CD4-positive, alpha-beta memory T cell (primary cell): ENCODE data around the gene CAPZB. TPM values are rescaled to one million over a fixed set of nuclear protein-coding genes. Genes with fewer than 3 reads are reported as not detected.

ENCODE experiments used
- CTCF ChIA-PET: fragments of 350-600 bp; sonication (Branson Sonifier 250); formaldehyde crosslinking; loops from one replicate; lab custom pipeline; 2021; ENCODE audit warnings: inconsistent platforms; ENCODE audit not compliant: partially characterized antibody; lab: Charles Lee
- POLR2A ChIA-PET: fragments of 350-600 bp; sonication (Branson Sonifier 250); formaldehyde crosslinking; loops from one replicate; lab custom pipeline; 2021; ENCODE audit not compliant: partially characterized antibody; lab: Charles Lee
- DNase-seq, 5 donors: peaks; one replicate each; pipeline versions ENCODE4 v3.0.0 to v3.0.0-alpha.2; 2020 to 2022; ENCODE audit warnings: mixed read lengths in 1 of 5
- H3K27ac ChIP-seq: one replicate; pipeline ENCODE4 v1.7.0; 2013; ENCODE audit warnings: low read depth, low read length
- H3K27me3 ChIP-seq: 2 replicates; pipeline ENCODE4 v1.7.0; 2013; ENCODE audit warnings: mild to moderate bottlenecking, low read length, moderate library complexity; ENCODE audit not compliant: insufficient read depth
- H3K36me3 ChIP-seq: 2 replicates; pipeline ENCODE4 v1.7.0; 2013; ENCODE audit warnings: mild to moderate bottlenecking, low read length, moderate library complexity; ENCODE audit not compliant: insufficient read depth
- H3K4me1 ChIP-seq: 2 replicates; pipeline ENCODE4 v1.7.0; 2013; ENCODE audit warnings: mild to moderate bottlenecking, low read length, moderate library complexity; ENCODE audit not compliant: insufficient read depth
- H3K4me3 ChIP-seq, 2 donors: one replicate each; pipeline ENCODE4 v1.7.0; 2013; ENCODE audit warnings: low read length in 2 of 2, mild to moderate bottlenecking in 1 of 2
- H3K9me3 ChIP-seq, 2 donors: one replicate each; pipeline ENCODE4 v1.7.0; 2013; ENCODE audit warnings: low read length in 2 of 2, control low read depth in 1 of 2; ENCODE audit not compliant: control insufficient read depth in 1 of 2
- H3K27ac Mint-ChIP-seq, 7 donors: one replicate each; pipeline ENCODE4 v1.8.0; 2020 to 2021; ENCODE audit warnings: mixed read lengths in 7 of 7, mild to moderate bottlenecking in 6 of 7, inconsistent platforms in 3 of 7, moderate library complexity in 3 of 7
- H3K27me3 Mint-ChIP-seq, 2 donors: one replicate each; pipeline ENCODE4 v1.8.0; 2020 to 2021; ENCODE audit warnings: mixed read lengths in 2 of 2
- H3K36me3 Mint-ChIP-seq, 2 donors: one replicate each; pipeline ENCODE4 v1.8.0; 2020 to 2021; ENCODE audit warnings: mixed read lengths in 2 of 2, inconsistent platforms in 1 of 2, mild to moderate bottlenecking in 1 of 2
- H3K4me1 Mint-ChIP-seq, 4 donors: one replicate each; pipeline ENCODE4 v1.8.0; 2020 to 2021; ENCODE audit warnings: mixed read lengths in 4 of 4, mild to moderate bottlenecking in 1 of 4
- H3K4me3 Mint-ChIP-seq, 8 donors: one replicate each; pipeline ENCODE4 v1.8.0; 2020 to 2021; ENCODE audit warnings: mixed read lengths in 8 of 8, mild to moderate bottlenecking in 7 of 8, moderate library complexity in 6 of 8, inconsistent platforms in 3 of 8
- H3K9me3 Mint-ChIP-seq, 8 donors: one replicate each; pipeline ENCODE4 v1.8.0; 2020 to 2021; ENCODE audit warnings: mixed read lengths in 8 of 8, mild to moderate bottlenecking in 5 of 8, inconsistent platforms in 3 of 8, moderate library complexity in 1 of 8
- intact Hi-C: fragments of 100-400 bp; cut with micrococcal nuclease; formaldehyde crosslinking; loops from one replicate; pipeline ENCODE4 v1.15.1; 2023
- polyA plus RNA-seq, 2 donors: library from polyadenylated mRNA; unstranded; fragments of 300-500 nt; fragmentation: Illumina TruSeq; gene quantifications; one replicate each; pipeline ENCODE4 v1.2.3, GENCODE V29; 2021
- total RNA-seq, 2 experiments: library from RNA; stranded (reverse); gene quantifications; one replicate each; pipeline ENCODE4 v1.2.3, GENCODE V29; 2021

CAPZB gene
- total and polyA plus RNA-seq, 4 experiments from 2014 or later, result 244 to 602 (median 346) TPM

- Mint-ChIP-seq H3K27me3 (no peaks in the 10 kb centered on the region), H3K27ac (peak overlapping the region; percentile 52 to 93 (median 90)), H3K36me3 (peaks cover 8 to 22% of the 10 kb centered on the region in 2 donors), H3K4me1 (peaks cover 69 to 96% (median 81%) of the 10 kb centered on the region in 4 donors), H3K9me3 (no peaks in the 10 kb centered on the region), H3K4me3 (peak overlapping the region in 7 of 8 donors; percentile 23 to 79 (median 51))
- Histone ChIP-seq H3K4me3 (no peak overlapping the region), H3K36me3 (peaks cover 5% of the 10 kb centered on the region), H3K27ac (peak overlapping the region; percentile 36), H3K27me3 (no peaks in the 10 kb centered on the region), H3K9me3 (no peaks in the 10 kb centered on the region), H3K4me1 (peaks cover 95% of the 10 kb centered on the region)
- ChIA-PET POLR2A (interaction anchor here (2.0 to 25.1 kb wide), 2 partner anchors 12 to 25 kb away, joined by 6 to 734 read pairs; partner anchors contain the start of gene CAPZB), CTCF (interaction anchor here (0.9 to 3.1 kb wide), 2 partner anchors 15 to 33 kb away, joined by 3 to 14 read pairs; no protein-coding TSS in a partner anchor)
- intact Hi-C loops, result no loop called here
- DNase-seq, result no peak
These were observed 31.6 kb downstream of the CAPZB start for GRCh38 chr1:19453741-19454201.

- H3K27me3 ChIP-seq, result no peaks in the 10 kb centered on the region
- no peaks in the 10 kb centered on the region for H3K9me3 Mint-ChIP-seq
- peaks cover 94% of the 10 kb centered on the region for H3K4me1 ChIP-seq
- peak overlapping the region in 6 of 7 donors; percentile 48 to 77 (median 64) for H3K27ac Mint-ChIP-seq
- ChIA-PET POLR2A (interaction anchor here (0.9 to 1.6 kb wide), 4 partner anchors 9 to 33 kb away, joined by 3 to 7 read pairs (median 4); partner anchors contain the start of gene CAPZB), CTCF (no interaction called here)
- H3K27me3 Mint-ChIP-seq, result no peaks in the 10 kb centered on the region
- intact Hi-C loops, result no loop called here
- no peak overlapping the region for H3K4me3 ChIP-seq
- H3K36me3 Mint-ChIP-seq, result peaks cover 21 to 34% of the 10 kb centered on the region in 2 donors
- H3K9me3 ChIP-seq, result no peaks in the 10 kb centered on the region
- H3K27ac ChIP-seq, result no peak overlapping the region
- DNase-seq, result no peak
- peaks cover 8% of the 10 kb centered on the region for H3K36me3 ChIP-seq
- H3K4me3 Mint-ChIP-seq, result peak overlapping the region in 3 of 8 donors; percentile 23 to 60 (median 36)
- H3K4me1 Mint-ChIP-seq, result peaks cover 68 to 98% (median 84%) of the 10 kb centered on the region in 4 donors
These were observed 33.1 kb downstream of the CAPZB start for GRCh38 chr1:19452221-19452663.

GRCh38 chr1:19450811-19451515, 34.4 kb downstream of the CAPZB start:
- DNase-seq, result no peak
- H3K27ac ChIP-seq, result no peak overlapping the region
- Mint-ChIP-seq H3K27me3 (no peaks in the 10 kb centered on the region), H3K27ac (peak overlapping the region; percentile 64 to 90 (median 77)), H3K4me3 (peak overlapping the region in 5 of 8 donors; percentile 32 to 70 (median 45)), H3K9me3 (no peaks in the 10 kb centered on the region), H3K36me3 (peaks cover 25 to 31% of the 10 kb centered on the region in 2 donors), H3K4me1 (peaks cover 65 to 97% (median 82%) of the 10 kb centered on the region in 4 donors)
- peaks cover 92% of the 10 kb centered on the region for H3K4me1 ChIP-seq
- ChIA-PET CTCF (no interaction called here), POLR2A (interaction anchor here (0.8 to 1.7 kb wide), 4 partner anchors 23 to 35 kb away, joined by 3 to 5 read pairs (median 4); partner anchors contain the start of gene CAPZB)
- H3K27me3 ChIP-seq, result no peaks in the 10 kb centered on the region
- intact Hi-C loops, result no loop called here
- peaks cover 8% of the 10 kb centered on the region for H3K36me3 ChIP-seq
- no peaks in the 10 kb centered on the region for H3K9me3 ChIP-seq
- no peak overlapping the region for H3K4me3 ChIP-seq

GRCh38 chr1:19449454-19450228, 35.7 kb downstream of the CAPZB start:
- Mint-ChIP-seq H3K27me3 (no peaks in the 10 kb centered on the region), H3K27ac (peak overlapping the region; percentile 20 to 85 (median 64)), H3K4me1 (peaks cover 65 to 97% (median 81%) of the 10 kb centered on the region in 4 donors), H3K4me3 (peak overlapping the region in 2 of 8 donors; percentile 26 to 52), H3K36me3 (peaks cover 25 to 37% of the 10 kb centered on the region in 2 donors), H3K9me3 (no peaks in the 10 kb centered on the region)
- no peak for DNase-seq
- Histone ChIP-seq H3K9me3 (no peaks in the 10 kb centered on the region), H3K27ac (no peak overlapping the region), H3K4me3 (no peak overlapping the region), H3K36me3 (peaks cover 8% of the 10 kb centered on the region), H3K27me3 (no peaks in the 10 kb centered on the region), H3K4me1 (peaks cover 92% of the 10 kb centered on the region)
- intact Hi-C loops, result loop anchor here (2.0 kb wide), 1 partner anchor 13 kb away; no protein-coding TSS in a partner anchor
- CTCF ChIA-PET, result interaction anchor here (0.6 to 1.1 kb wide), 5 partner anchors 8 to 38 kb away, joined by 3 to 4 read pairs (median 3); no protein-coding TSS in a partner anchor
- POLR2A ChIA-PET, result interaction anchor here (0.5 to 1.7 kb wide), 5 partner anchors 14 to 378 kb away, joined by 3 to 4 read pairs (median 3); no protein-coding TSS in a partner anchor

- peaks cover 92% of the 10 kb centered on the region for H3K4me1 ChIP-seq
- no peaks in the 10 kb centered on the region for H3K27me3 ChIP-seq
- H3K27me3 Mint-ChIP-seq, result no peaks in the 10 kb centered on the region
- H3K36me3 Mint-ChIP-seq, result peaks cover 25 to 40% of the 10 kb centered on the region in 2 donors
- no peaks in the 10 kb centered on the region for H3K9me3 ChIP-seq
- H3K36me3 ChIP-seq, result peaks cover 8% of the 10 kb centered on the region
- peak overlapping the region in 5 of 8 donors; percentile 12 to 68 (median 46) for H3K4me3 Mint-ChIP-seq
- no peak for DNase-seq
- H3K4me3 ChIP-seq, result no peak overlapping the region
- peaks cover 63 to 96% (median 79%) of the 10 kb centered on the region in 4 donors for H3K4me1 Mint-ChIP-seq
- H3K27ac Mint-ChIP-seq, result peak overlapping the region; percentile 58 to 85 (median 78)
- ChIA-PET CTCF (interaction anchor here (0.6 to 1.2 kb wide), 6 partner anchors 11 to 39 kb away, joined by 3 to 4 read pairs (median 3); no protein-coding TSS in a partner anchor), POLR2A (interaction anchor here (0.5 to 4.2 kb wide), 9 partner anchors 8 to 84 kb away, joined by 3 to 24 read pairs (median 3); partner anchors contain the start of gene CAPZB)
- no peak overlapping the region for H3K27ac ChIP-seq
- no peaks in the 10 kb centered on the region for H3K9me3 Mint-ChIP-seq
- intact Hi-C loops, result loop anchor here (2.0 kb wide), 1 partner anchor 14 kb away; no protein-coding TSS in a partner anchor
These were observed 36.6 kb downstream of the CAPZB start for GRCh38 chr1:19448491-19449439.

GRCh38 chr1:19447550-19447949, 37.8 kb downstream of the CAPZB start:
- Histone ChIP-seq H3K4me1 (peaks cover 91% of the 10 kb centered on the region), H3K27me3 (no peaks in the 10 kb centered on the region), H3K4me3 (no peak overlapping the region), H3K36me3 (peaks cover 8% of the 10 kb centered on the region), H3K9me3 (no peaks in the 10 kb centered on the region), H3K27ac (no peak overlapping the region)
- Mint-ChIP-seq H3K4me3 (peak overlapping the region in 3 of 8 donors; percentile 42 to 71 (median 65)), H3K27ac (peak overlapping the region; percentile 12 to 84 (median 66)), H3K4me1 (peaks cover 63 to 94% (median 82%) of the 10 kb centered on the region in 4 donors), H3K27me3 (no peaks in the 10 kb centered on the region), H3K36me3 (peaks cover 22 to 43% of the 10 kb centered on the region in 2 donors), H3K9me3 (no peaks in the 10 kb centered on the region)
- POLR2A ChIA-PET, result interaction anchor here (0.9 to 4.2 kb wide), 5 partner anchors 10 to 37 kb away, joined by 3 to 24 read pairs (median 4); partner anchors contain the start of gene CAPZB
- no peak for DNase-seq
- CTCF ChIA-PET, result interaction anchor here (0.8 to 2.5 kb wide), 6 partner anchors 10 to 40 kb away, joined by 3 to 8 read pairs (median 3); no protein-coding TSS in a partner anchor
- intact Hi-C loops, result no loop called here
